Measurements from ENCODE around the gene DLGAP4.
A peak's percentile ranks its signal among the peaks of the same experiment; 100 is the strongest.

DLGAP4 gene

GRCh38 chr20:36331209-36331608, 25.1 kb downstream of the DLGAP4 start:
- DNase-seq (ENCODE audit: low read depth): no peak

- DNase-seq (ENCODE audit: low read depth): no peak
Observed at GRCh38 chr20:36333841-36334240, 27.7 kb downstream of the DLGAP4 start.

DNA sequence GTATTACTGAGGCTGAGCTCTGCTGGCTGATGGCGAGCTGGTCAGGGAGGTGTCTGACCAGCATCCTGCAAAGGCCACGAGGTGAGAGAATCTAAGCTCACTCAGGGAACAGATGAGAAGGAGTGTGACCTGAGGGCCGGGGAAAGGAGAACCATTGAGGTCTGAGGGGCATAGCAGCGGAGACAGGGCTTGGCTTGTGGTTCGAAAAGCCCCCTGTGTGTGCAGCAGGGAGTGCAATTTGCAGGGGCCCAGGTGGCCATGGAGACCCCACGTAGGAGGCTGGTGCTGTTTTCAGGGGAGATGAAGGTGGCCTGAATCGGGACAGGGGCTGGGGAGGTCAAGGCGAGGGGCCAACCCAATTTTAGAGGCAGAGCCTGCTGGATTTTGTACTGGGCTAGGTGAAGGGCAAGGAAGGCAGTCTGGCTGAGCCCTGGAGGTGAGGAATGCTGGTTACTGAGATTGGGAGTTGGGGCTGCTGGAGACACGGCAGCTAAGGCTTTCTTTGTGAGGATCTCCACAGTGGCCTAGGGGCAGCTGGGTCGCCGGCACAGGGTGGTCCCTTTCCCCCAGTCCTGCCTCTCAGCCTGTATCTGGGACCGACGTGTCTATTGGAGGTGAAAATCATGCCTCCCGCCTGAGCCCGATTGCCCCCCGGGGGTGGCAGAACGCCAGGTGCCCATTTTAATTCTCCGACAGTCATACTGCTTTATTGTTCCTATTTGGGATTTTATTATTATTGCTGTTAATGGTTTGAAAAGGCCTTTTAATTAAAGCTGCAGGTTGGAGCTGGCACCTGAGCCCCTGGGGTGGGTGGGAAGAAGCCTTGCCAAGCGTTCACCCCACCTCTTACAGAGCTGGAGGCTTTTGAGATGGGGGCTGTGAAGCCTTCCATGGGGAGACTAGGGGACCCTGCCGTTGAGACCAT, 28.4 kb downstream of the DLGAP4 start:
- DNase-seq (ENCODE audit: low read depth): no peak

DNA sequence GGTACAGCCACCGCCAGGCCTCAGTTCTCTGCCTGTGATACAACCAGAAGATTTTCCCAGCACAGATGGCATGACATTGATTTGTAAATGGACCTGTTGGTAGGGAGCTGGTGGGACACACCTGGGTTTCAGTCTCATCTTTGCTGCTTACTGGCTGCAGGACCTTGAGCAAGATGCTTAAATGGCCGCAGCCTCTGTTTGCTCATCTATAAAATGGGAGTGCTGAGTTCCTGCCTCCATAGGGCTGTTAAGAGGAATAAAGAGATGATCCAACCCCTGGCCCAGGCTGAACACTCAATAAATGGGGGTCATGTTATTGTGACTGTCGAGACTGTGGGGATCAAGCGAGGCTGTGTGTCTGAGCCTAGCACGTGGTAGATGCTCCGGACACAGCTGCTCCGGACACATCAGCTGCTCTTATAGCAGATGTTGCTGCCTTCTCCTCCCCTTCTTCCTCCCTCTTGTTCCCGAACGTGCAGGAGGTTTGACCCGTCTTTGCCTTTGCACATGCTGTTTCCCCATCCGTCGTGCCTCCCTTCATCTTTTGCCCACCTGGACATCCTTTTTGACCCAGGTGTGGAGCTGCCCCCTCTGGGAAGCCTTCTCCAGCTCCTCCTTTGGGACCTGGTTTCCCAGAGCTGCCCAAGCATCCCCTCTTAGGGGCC, 29.2 kb downstream of the DLGAP4 start:
- DNase-seq (ENCODE audit: low read depth): no peak

- no peak for DNase-seq (ENCODE audit: low read depth)
Observed at GRCh38 chr20:36336204-36336603, 30.1 kb downstream of the DLGAP4 start.

DNA sequence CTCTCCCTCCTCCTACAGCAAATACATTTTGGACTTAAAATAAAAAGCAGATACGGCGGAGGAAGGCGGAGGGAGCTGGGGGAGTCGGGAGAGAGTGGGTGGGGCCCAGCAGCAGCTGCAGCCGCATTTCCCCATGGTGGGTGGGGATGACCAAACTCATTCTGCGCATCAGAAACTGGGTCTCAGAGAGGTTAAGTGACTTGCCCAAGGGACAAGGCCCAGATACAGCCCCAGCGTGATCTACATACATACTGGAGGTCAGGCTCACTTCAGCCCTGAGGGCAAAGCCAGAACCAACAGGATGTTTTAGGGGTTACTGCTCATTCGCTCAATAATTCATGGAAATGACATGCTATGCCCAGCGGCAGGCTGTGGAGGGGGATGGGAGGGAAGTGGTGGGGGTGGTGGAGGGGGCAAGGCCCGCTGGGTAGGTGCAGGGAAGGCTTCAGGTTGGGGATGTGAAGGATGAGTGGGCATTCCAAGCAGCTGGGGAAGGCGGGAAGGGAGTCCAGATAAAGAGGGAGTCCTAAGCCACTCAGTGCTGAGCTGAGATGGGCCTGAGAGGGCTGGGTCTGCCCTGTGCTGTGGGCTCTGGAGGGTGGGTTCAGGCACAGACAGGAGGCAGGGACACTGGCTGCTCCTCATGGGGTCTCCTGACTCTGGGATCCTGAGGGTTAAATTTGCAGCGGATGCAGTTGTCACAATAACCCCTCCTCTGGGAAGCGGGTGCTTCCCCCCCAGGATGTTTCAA, 31.0 kb downstream of the DLGAP4 start:
- no peak for DNase-seq (ENCODE audit: low read depth)

- DNase-seq (ENCODE audit: low read depth): no peak
Observed at GRCh38 chr20:36337886-36338285, 31.7 kb downstream of the DLGAP4 start.

DNA sequence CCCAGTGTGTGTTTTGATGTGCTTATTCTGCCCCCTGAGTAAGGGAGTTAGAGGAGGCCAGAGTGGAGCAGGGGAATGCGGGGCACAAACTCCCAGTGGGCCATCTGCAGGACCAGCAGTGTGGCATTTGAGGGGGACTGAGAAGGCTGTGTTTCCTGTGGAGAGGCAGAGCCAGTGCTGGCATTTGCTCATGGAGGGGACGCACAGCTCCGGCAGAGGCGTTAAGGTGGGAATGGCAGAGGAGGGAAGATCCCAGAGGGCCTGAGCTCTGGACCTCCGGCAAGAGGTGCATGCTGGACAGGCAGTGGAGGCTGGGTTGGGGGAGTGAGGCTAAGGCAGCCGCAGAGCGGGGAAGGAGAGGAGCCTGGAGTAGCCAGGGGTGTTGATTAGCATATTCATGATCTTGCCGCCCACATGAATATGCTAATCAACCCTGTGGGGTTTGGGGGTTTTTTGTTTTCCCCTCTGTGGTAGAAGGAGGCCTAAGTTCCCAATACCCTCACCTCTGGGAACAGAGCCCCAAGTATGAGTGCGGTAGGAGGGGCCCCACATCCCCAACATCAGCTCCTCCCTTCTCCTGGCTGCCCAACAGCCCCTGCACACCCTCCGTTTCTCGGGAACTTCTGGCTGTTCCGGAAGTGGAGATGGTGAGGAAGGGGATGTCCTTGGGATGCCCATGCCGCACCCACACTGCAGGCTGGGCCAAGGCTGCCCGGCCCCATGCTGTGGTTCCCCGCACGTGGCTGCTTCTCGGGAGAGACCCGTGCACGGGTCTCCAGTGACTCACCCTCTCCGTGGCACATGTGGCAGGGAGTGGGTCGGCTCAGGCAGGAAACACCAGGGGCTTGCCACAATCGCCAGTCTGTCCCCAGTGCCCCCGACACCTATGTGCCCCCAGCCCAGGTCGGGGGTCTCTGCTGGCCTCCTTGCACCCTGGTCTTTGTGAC, 33.8 kb downstream of the DLGAP4 start:
- DNase-seq (ENCODE audit: low read depth): no peak

GRCh38 chr20:36340593-36340990, 34.5 kb downstream of the DLGAP4 start:
- no peak for DNase-seq (ENCODE audit: low read depth)

DNA sequence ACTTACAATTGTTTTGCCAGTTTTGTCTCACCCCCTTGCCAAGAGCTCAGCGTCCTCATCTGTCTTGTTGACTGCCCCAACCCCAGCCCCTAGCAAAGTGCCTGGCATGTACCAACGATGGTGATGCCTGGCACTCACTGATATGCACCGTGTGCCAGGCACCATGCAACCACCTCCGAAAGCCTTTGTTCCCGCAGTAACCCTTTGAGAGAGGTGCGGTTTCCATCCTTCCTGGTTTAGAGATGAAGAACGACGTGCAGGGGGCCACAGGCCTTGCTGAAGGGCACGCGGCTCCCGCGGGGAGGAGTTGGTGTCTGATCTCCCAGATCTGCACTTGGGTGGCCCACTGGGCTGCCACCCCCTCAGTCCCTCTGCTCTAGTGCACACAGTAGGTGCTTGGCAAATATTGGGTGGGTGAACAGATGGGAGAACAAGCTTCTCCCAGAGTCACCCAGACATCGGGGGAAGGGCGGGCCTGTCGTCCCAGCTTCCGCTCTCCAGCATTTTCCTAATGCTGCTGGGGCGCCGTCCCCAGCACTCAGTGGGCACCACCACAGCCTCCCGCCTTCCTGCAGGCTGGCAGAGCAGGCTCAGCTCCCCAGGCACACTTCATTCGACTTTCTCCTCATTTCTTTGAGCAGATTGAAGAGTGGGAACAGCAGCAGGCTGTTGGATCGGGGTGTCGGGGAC, 35.3 kb downstream of the DLGAP4 start:
- DNase-seq (ENCODE audit: low read depth): no peak

DNA sequence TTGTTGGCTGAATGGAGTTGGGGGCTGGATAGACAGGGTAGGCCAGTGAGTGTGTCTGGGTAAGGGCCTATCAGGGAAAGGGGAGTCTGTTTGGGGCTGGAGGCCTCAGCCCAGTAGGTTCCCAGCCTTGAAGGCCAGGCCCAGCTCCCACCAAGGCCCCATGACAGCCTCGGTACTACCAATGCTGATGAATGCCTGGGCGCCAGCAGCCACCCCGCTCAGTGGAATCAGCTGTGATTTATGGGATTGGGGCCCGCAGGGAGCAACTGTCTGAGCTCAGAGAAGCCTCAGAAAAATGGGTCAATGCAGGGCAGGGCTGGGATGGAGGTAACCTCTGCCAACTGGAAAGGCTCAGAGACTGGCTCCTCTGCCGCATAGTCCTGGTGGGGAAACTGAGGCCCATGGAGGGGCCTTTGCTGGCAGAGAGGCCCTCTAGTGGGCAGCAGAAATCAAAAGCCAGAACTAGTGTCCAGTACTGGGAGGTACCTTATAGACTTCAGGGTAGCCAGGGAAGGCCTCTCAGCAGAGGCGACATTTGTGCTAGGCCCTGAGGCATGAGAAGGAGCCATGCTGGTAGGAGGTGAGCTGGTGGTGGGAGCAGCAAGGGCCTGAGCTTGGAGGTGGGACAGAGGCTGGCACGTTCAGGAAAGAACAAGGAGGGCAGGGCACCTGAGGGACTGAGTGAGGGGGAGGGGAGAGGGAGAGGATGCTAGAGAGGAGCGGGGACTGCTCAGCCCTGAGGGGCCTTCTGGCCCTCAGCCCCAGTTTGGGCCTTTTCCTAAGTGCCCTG, 36.4 kb downstream of the DLGAP4 start:
- no peak for DNase-seq (ENCODE audit: low read depth)

GRCh38 chr20:36343641-36344040, 37.5 kb downstream of the DLGAP4 start:
- DNase-seq (ENCODE audit: low read depth): no peak

- DNase-seq (ENCODE audit: low read depth): peak; percentile 51
Observed at GRCh38 chr20:36344517-36345132, 38.5 kb downstream of the DLGAP4 start.

GRCh38 chr20:36346256-36346655, 40.1 kb downstream of the DLGAP4 start:
- no peak for DNase-seq (ENCODE audit: low read depth)

DNA sequence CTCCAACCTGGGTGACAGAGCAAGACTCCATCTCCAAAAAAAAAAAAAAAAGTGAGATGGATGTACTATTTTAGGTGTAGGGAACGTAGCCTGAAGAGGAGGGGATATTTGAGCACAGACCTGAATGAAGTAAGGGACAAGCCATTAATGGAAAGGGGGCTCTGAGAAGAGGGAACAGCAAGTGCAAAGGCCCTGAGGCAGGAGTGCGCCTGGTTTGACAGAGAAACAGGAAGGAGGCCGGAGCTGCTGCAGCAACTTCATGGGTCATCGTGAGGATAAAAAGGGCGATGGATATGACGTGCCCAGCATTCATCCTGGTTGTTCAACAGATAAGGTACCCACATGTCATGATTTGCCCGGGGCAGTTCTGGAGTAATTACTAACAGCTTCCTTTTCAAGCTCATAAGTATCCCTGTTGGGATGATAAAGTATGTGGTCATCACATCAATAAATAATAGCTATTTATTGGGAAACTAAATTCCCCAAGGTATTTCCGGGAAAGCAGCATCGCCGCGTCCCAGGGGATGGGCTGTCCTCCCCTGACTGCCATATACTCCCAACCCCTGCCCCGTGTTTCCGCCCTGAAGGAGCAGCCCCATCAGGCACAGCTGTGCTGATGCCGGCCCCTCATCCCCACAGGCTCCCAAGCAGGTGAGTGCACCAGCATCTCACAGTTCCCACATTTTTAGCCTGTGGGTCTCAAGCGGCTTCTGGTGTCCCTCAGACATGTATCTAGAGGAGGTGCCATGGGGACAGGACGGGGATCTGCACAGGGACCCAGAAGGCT, 43.4 kb downstream of the DLGAP4 start:
- no peak for DNase-seq (ENCODE audit: low read depth)

GRCh38 chr20:36350439-36350838, 44.3 kb downstream of the DLGAP4 start:
- DNase-seq (ENCODE audit: low read depth): no peak

DNA sequence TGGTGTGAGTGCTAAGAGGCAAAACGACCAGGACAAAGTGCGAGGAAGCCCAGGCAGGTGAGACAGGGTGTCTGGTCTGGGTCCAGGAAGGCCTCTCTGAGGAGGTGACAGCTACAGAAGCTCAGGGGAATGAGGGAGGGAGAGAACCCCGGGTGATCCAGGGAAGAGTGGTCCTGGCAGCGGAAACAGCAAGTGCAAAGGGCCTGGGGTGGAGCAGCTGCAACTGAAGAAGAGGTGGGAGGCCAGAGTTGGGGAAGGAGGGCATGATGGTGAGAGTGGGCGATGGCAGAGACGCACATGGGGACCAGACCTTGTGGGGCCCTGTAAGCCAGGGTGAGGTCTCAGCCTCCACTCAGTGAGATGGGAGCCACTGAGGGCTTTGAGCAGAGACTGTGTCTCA, 45.8 kb downstream of the DLGAP4 start:
- no peak for DNase-seq (ENCODE audit: low read depth)

- DNase-seq (ENCODE audit: low read depth): no peak
Observed at GRCh38 chr20:36352843-36353553, 46.9 kb downstream of the DLGAP4 start.
